SJCRH30 (cell line): ENCODE results near the gene TMEM229A. TPM values are rescaled to one million over a fixed set of nuclear protein-coding genes. Genes with fewer than 3 reads are reported as not detected.
"Not testable (repeated sequence)": the region's sequence is repeated elsewhere in the genome, so short reads cannot be mapped to it uniquely, and the experiment has no call there.

ENCODE experiments used
- DNase-seq, 2 experiments: peaks; one replicate each; pipeline ENCODE4 v3.0.0-alpha.2; 2015 to 2020
- H3K27ac ChIP-seq: fragments of 250-450 bp; sonication (Bioruptor Pico); 2 replicates; pipeline ENCODE4 v1.5.1; 2020; ENCODE audit warnings: mild to moderate bottlenecking, moderate library complexity
- H3K27me3 ChIP-seq: fragments of 250-450 bp; sonication (Bioruptor Pico); 2 replicates; pipeline ENCODE4 v1.5.1; 2020; ENCODE audit warnings: mild to moderate bottlenecking, moderate library complexity
- H3K36me3 ChIP-seq: fragments of 250-450 bp; sonication (Bioruptor Pico); 2 replicates; pipeline ENCODE4 v1.5.1; 2020; ENCODE audit warnings: mild to moderate bottlenecking, moderate library complexity
- H3K4me1 ChIP-seq: fragments of 250-450 bp; sonication (Bioruptor Pico); 2 replicates; pipeline ENCODE4 v1.5.1; 2020; ENCODE audit warnings: mild to moderate bottlenecking, moderate library complexity
- H3K4me3 ChIP-seq: fragments of 250-450 bp; sonication (Bioruptor Pico); 2 replicates; pipeline ENCODE4 v1.5.1; 2020; ENCODE audit warnings: mild to moderate bottlenecking, moderate library complexity
- H3K9me3 ChIP-seq: fragments of 250-450 bp; sonication (Bioruptor Pico); replicated peaks from 2 replicates; pipeline ENCODE4 v1.5.1; 2020; ENCODE audit warnings: mild to moderate bottlenecking, moderate library complexity
- total RNA-seq: library from RNA; depleted of rRNA; stranded (reverse); fragments of >200 nt; shearing (Covaris generic); gene quantifications from 2 replicates; pipeline ENCODE4 v1.2.3, GENCODE V29; 2014

TMEM229A gene
- total RNA-seq, 1 experiment from 2014 or later, result not detected

GRCh38 chr7:124042826-124043225 is 10.0 kb upstream of the TMEM229A start:
- H3K4me1 ChIP-seq, result no peaks in the 10 kb centered on the region
- H3K9me3 ChIP-seq, result no peaks in the 10 kb centered on the region
- H3K36me3 ChIP-seq, result no peaks in the 10 kb centered on the region
- no peak for DNase-seq
- H3K4me3 ChIP-seq, result no peak overlapping the region
- peaks cover 13% of the 10 kb centered on the region; the same call in 1 of the 2 replicates for H3K27me3 ChIP-seq
- H3K27ac ChIP-seq, result no peak overlapping the region

- DNase-seq, result no peak
- no peak overlapping the region for H3K27ac ChIP-seq
- H3K4me3 ChIP-seq, result no peak overlapping the region
Observed at GRCh38 chr7:124041439-124041838, 8.6 kb upstream of the TMEM229A start.

GRCh38 chr7:124037902-124038301 is 5.0 kb upstream of the TMEM229A start:
- not testable (repeated sequence) for H3K27ac ChIP-seq, H3K36me3 ChIP-seq, H3K27me3 ChIP-seq, DNase-seq, H3K9me3 ChIP-seq, H3K4me3 ChIP-seq, H3K4me1 ChIP-seq

More at GRCh38 chr7:124041439-124041838, 8.6 kb upstream of the TMEM229A start:
- H3K9me3 ChIP-seq, result no peaks in the 10 kb centered on the region
- H3K27me3 ChIP-seq, result peaks cover 13% of the 10 kb centered on the region; the same call in 1 of the 2 replicates
- no peaks in the 10 kb centered on the region for H3K36me3 ChIP-seq
- no peaks in the 10 kb centered on the region for H3K4me1 ChIP-seq

GRCh38 chr7:124035706-124036105 is 2.8 kb upstream of the TMEM229A start:
- no peak overlapping the region for H3K4me3 ChIP-seq
- H3K36me3 ChIP-seq, result no peaks in the 10 kb centered on the region
- no peak for DNase-seq
- H3K27ac ChIP-seq, result no peak overlapping the region
- H3K4me1 ChIP-seq, result no peaks in the 10 kb centered on the region
- H3K27me3 ChIP-seq, result no peaks in the 10 kb centered on the region
- H3K9me3 ChIP-seq, result no peaks in the 10 kb centered on the region; the same call in 1 of the 2 replicates

GRCh38 chr7:124034754-124035100 is 1.9 kb upstream of the TMEM229A start:
- Histone ChIP-seq H3K4me3 (no peak overlapping the region), H3K27ac (no peak overlapping the region), H3K36me3 (no peaks in the 10 kb centered on the region), H3K4me1 (no peaks in the 10 kb centered on the region), H3K9me3 (no peaks in the 10 kb centered on the region; the same call in 1 of the 2 replicates), H3K27me3 (no peaks in the 10 kb centered on the region)
- no peak for DNase-seq

GRCh38 chr7:124033807-124034753 is 1.2 kb upstream of the TMEM229A start:
- no peaks in the 10 kb centered on the region for H3K27me3 ChIP-seq
- no peaks in the 10 kb centered on the region; the same call in 1 of the 2 replicates for H3K9me3 ChIP-seq
- H3K4me1 ChIP-seq, result no peaks in the 10 kb centered on the region
- DNase-seq, result no peak
- no peak overlapping the region for H3K27ac ChIP-seq
- no peak overlapping the region for H3K4me3 ChIP-seq
- no peaks in the 10 kb centered on the region for H3K36me3 ChIP-seq

- Histone ChIP-seq H3K4me3 (no peak overlapping the region), H3K27me3 (no peaks in the 10 kb centered on the region), H3K4me1 (no peaks in the 10 kb centered on the region), H3K9me3 (no peaks in the 10 kb centered on the region; the same call in 1 of the 2 replicates), H3K36me3 (no peaks in the 10 kb centered on the region), H3K27ac (no peak overlapping the region)
- DNase-seq, result no peak
Observed at GRCh38 chr7:124033095-124033806, 384 bp upstream of the TMEM229A start.

GRCh38 chr7:124031919-124032318 is 948 bp downstream of the TMEM229A start:
- H3K4me1 ChIP-seq, result no peaks in the 10 kb centered on the region
- no peaks in the 10 kb centered on the region for H3K36me3 ChIP-seq
- DNase-seq, result no peak
- no peaks in the 10 kb centered on the region; the same call in 1 of the 2 replicates for H3K9me3 ChIP-seq
- no peak overlapping the region for H3K4me3 ChIP-seq
- no peak overlapping the region for H3K27ac ChIP-seq
- no peaks in the 10 kb centered on the region for H3K27me3 ChIP-seq

- Histone ChIP-seq H3K36me3 (no peaks in the 10 kb centered on the region), H3K27me3 (no peaks in the 10 kb centered on the region), H3K9me3 (no peaks in the 10 kb centered on the region; the same call in 1 of the 2 replicates), H3K4me3 (no peak overlapping the region), H3K4me1 (no peaks in the 10 kb centered on the region), H3K27ac (no peak overlapping the region)
- DNase-seq, result no peak
Observed at GRCh38 chr7:124031406-124031805, 1.5 kb downstream of the TMEM229A start.

- DNase-seq, result no peak
- H3K4me3 ChIP-seq, result no peak overlapping the region
- H3K36me3 ChIP-seq, result no peaks in the 10 kb centered on the region
- H3K27me3 ChIP-seq, result no peaks in the 10 kb centered on the region
- no peaks in the 10 kb centered on the region for H3K4me1 ChIP-seq
- no peaks in the 10 kb centered on the region; the same call in 1 of the 2 replicates for H3K9me3 ChIP-seq
- no peak overlapping the region for H3K27ac ChIP-seq
Observed at GRCh38 chr7:124030964-124031363, 1.9 kb downstream of the TMEM229A start.

GRCh38 chr7:124029396-124030188 is 3.3 kb downstream of the TMEM229A start:
- Histone ChIP-seq H3K27ac (no peak overlapping the region), H3K9me3 (no peaks in the 10 kb centered on the region), H3K27me3 (no peaks in the 10 kb centered on the region), H3K4me1 (no peaks in the 10 kb centered on the region), H3K4me3 (no peak overlapping the region), H3K36me3 (no peaks in the 10 kb centered on the region)
- no peak for DNase-seq

GRCh38 chr7:124027236-124027635 is 5.6 kb downstream of the TMEM229A start:
- H3K27ac ChIP-seq, result no peak overlapping the region
- H3K36me3 ChIP-seq, result no peaks in the 10 kb centered on the region
- no peaks in the 10 kb centered on the region for H3K4me1 ChIP-seq

GRCh38 chr7:124024329-124024728 is 8.5 kb downstream of the TMEM229A start:
- not testable (repeated sequence) for DNase-seq, H3K4me3 ChIP-seq, H3K27me3 ChIP-seq, H3K27ac ChIP-seq, H3K4me1 ChIP-seq, H3K36me3 ChIP-seq, H3K9me3 ChIP-seq

More at GRCh38 chr7:124027236-124027635, 5.6 kb downstream of the TMEM229A start:
- Histone ChIP-seq H3K27me3 (no peaks in the 10 kb centered on the region; the same call in 1 of the 2 replicates), H3K4me3 (no peak overlapping the region), H3K9me3 (no peaks in the 10 kb centered on the region)
- DNase-seq, result no peak

GRCh38 chr7:124022551-124022950 is 10.3 kb downstream of the TMEM229A start:
- no peak overlapping the region for H3K27ac ChIP-seq
- H3K36me3 ChIP-seq, result no peaks in the 10 kb centered on the region
- DNase-seq, result no peak
- no peaks in the 10 kb centered on the region for H3K4me1 ChIP-seq
- no peaks in the 10 kb centered on the region for H3K9me3 ChIP-seq
- no peak overlapping the region for H3K4me3 ChIP-seq
- H3K27me3 ChIP-seq, result no peaks in the 10 kb centered on the region; the same call in 1 of the 2 replicates
